Trophoblast cell (in vitro differentiated cells and primary cell): ENCODE results near the gene GCFC2.
A peak's percentile ranks its signal among the peaks of the same experiment; 100 is the strongest.
"Not testable (repeated sequence)": the region's sequence is repeated elsewhere in the genome, so short reads cannot be mapped to it uniquely, and the experiment has no call there.

Source experiments
- DNase-seq, 2 donors: peaks; one replicate each; pipeline ENCODE4 v3.0.0-alpha.2; 2016
- H2AFZ ChIP-seq: 2 replicates; pipeline ENCODE4 v1.6.1; 2013; ENCODE audit warnings: low read length, moderate library complexity, mild to moderate bottlenecking; ENCODE audit not compliant: insufficient read depth, poor library complexity
- H2AK5ac ChIP-seq: 2 replicates; pipeline ENCODE4 v1.6.1; 2013; ENCODE audit warnings: mild to moderate bottlenecking, low read length
- H2BK120ac ChIP-seq: 2 replicates; pipeline ENCODE4 v1.6.1; 2013; ENCODE audit warnings: low read length, mild to moderate bottlenecking, moderate library complexity; ENCODE audit not compliant: insufficient read depth, poor library complexity
- H2BK12ac ChIP-seq: 2 replicates; pipeline ENCODE4 v1.6.1; 2013; ENCODE audit warnings: mild to moderate bottlenecking, low read length, moderate library complexity
- H2BK5ac ChIP-seq: 2 replicates; pipeline ENCODE4 v1.6.1; 2013; ENCODE audit warnings: low read length, low read depth, moderate library complexity, mild to moderate bottlenecking; ENCODE audit not compliant: poor library complexity
- H3K14ac ChIP-seq: 2 replicates; pipeline ENCODE4 v1.6.1; 2013; ENCODE audit warnings: mild to moderate bottlenecking, low read length
- H3K18ac ChIP-seq: 2 replicates; pipeline ENCODE4 v1.6.1; 2013; ENCODE audit warnings: mild to moderate bottlenecking, low read length
- H3K23ac ChIP-seq: 2 replicates; pipeline ENCODE4 v1.6.1; 2013; ENCODE audit warnings: low read length
- H3K27ac ChIP-seq: 2 replicates; pipeline ENCODE4 v1.5.1; 2013; ENCODE audit warnings: low read depth, mild to moderate bottlenecking, inconsistent platforms, low read length, moderate library complexity
- H3K27me3 ChIP-seq: 2 replicates; pipeline ENCODE4 v1.6.1; 2013; ENCODE audit warnings: inconsistent platforms, mild to moderate bottlenecking, low read length, moderate library complexity; ENCODE audit not compliant: insufficient read depth
- H3K36me3 ChIP-seq, 2 experiments: 1 replicate in 1 of 2; 2 replicates in 1 of 2; pipeline ENCODE4 v1.6.1; 2013; ENCODE audit warnings: low read length in 2 of 2, mild to moderate bottlenecking in 2 of 2, moderate library complexity in 1 of 2; ENCODE audit not compliant: insufficient read depth in 2 of 2, control insufficient read depth in 1 of 2
- H3K4ac ChIP-seq: 2 replicates; pipeline ENCODE4 v1.6.1; 2013; ENCODE audit warnings: low read depth, mild to moderate bottlenecking, low read length, moderate library complexity
- H3K4me1 ChIP-seq, 2 experiments: 1 replicate in 1 of 2; 2 replicates in 1 of 2; pipeline ENCODE4 v1.6.1; 2013; ENCODE audit warnings: low read length in 2 of 2, mild to moderate bottlenecking in 2 of 2, moderate library complexity in 1 of 2; ENCODE audit not compliant: insufficient read depth in 2 of 2, control insufficient read depth in 1 of 2
- H3K4me2 ChIP-seq: 2 replicates; pipeline ENCODE4 v1.6.1; 2013; ENCODE audit warnings: inconsistent platforms, mild to moderate bottlenecking, low read length, moderate library complexity
- H3K4me3 ChIP-seq: 2 replicates; pipeline ENCODE4 v1.5.1; 2013; ENCODE audit warnings: mild to moderate bottlenecking, low read depth, low read length, inconsistent platforms
- H3K79me1 ChIP-seq: one replicate; pipeline ENCODE4 v1.6.1; 2013; ENCODE audit warnings: low read length
- H3K79me2 ChIP-seq: 2 replicates; pipeline ENCODE4 v1.6.1; 2013; ENCODE audit warnings: low read length, mild to moderate bottlenecking; ENCODE audit not compliant: control insufficient read depth, insufficient read depth, poor library complexity
- H3K9ac ChIP-seq: 2 replicates; pipeline ENCODE4 v1.6.1; 2013; ENCODE audit warnings: mild to moderate bottlenecking, low read length
- H3K9me3 ChIP-seq: 2 replicates; pipeline ENCODE4 v1.6.1; 2013; ENCODE audit warnings: low read depth, mild to moderate bottlenecking, control low read depth, inconsistent platforms, low read length; ENCODE audit not compliant: insufficient read depth
- H4K12ac ChIP-seq: 2 replicates; pipeline ENCODE4 v1.6.1; 2013; ENCODE audit warnings: low read depth, mild to moderate bottlenecking, low read length, moderate library complexity
- H4K8ac ChIP-seq: 2 replicates; pipeline ENCODE4 v1.6.1; 2013; ENCODE audit warnings: low read depth, mild to moderate bottlenecking, low read length, moderate library complexity
- H4K91ac ChIP-seq: one replicate; pipeline ENCODE4 v1.6.1; 2013; ENCODE audit warnings: low read depth, mild to moderate bottlenecking, low read length, moderate library complexity
- WGBS: extraction: QIAGEN DNeasy Blood & Tissue Kit; methylation state at CpG from one replicate; pipeline ENCODE4 v1.1.7; 2013; ENCODE audit warnings: missing lambda C conversion rate; ENCODE audit not compliant: insufficient read length, insufficient coverage; ENCODE audit errors: extremely low coverage; 5-methylcytosine and 5-hydroxymethylcytosine counted together

The GCFC2 gene

GRCh38 chr2:75675908-75676307 is 34.8 kb downstream of the GCFC2 start:
- Histone ChIP-seq H2BK5ac (no peak overlapping the region), H2BK120ac (no peak overlapping the region), H3K79me1 (no peaks in the 10 kb centered on the region), H2AFZ (no peak overlapping the region), H3K27ac (no peak overlapping the region), H3K36me3 (peaks cover 2% of the 10 kb centered on the region in 2 experiments), H3K4me1 (no peaks in the 10 kb centered on the region), H3K79me2 (no peaks in the 10 kb centered on the region), H3K4me2 (no peak overlapping the region), H3K4me3 (no peak overlapping the region), H3K9ac (no peak overlapping the region), H4K91ac (peak overlapping the region; percentile 18), H2AK5ac (no peak overlapping the region), H3K18ac (no peak overlapping the region), H3K23ac (no peak overlapping the region), H3K14ac (no peak overlapping the region), H3K9me3 (no peaks in the 10 kb centered on the region), H4K12ac (no peak overlapping the region), H4K8ac (no peak overlapping the region), H2BK12ac (no peak overlapping the region), H3K27me3 (no peaks in the 10 kb centered on the region), H3K4ac (peak overlapping the region; percentile 40)
- no peak for DNase-seq
- 100% methylated on average over 3 of the region's 3 CpGs for WGBS

DNA sequence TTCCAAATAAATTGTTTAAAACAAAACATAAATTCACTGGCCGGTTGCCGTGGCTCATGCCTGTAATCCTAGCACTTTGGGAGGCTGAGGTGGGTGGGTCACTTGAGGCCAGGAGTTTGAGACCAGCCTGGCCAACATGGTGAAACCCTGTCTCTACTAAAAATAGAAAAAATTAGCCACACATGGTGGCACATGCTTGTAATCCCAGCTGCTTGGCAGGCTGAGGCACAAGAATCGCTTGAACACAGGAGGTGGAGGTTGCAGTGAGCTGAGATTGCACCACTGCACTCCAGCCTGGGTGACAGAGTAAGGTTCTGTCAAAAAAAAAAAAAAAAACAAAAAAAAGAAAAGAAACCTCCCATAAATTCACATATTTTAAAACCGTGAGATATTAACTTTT is 35.3 kb downstream of the GCFC2 start:
- H3K9me3 ChIP-seq, DNase-seq, H3K4ac ChIP-seq, H4K12ac ChIP-seq, H3K27me3 ChIP-seq, H3K36me3 ChIP-seq, H4K8ac ChIP-seq, H3K4me2 ChIP-seq, H3K18ac ChIP-seq, H3K4me3 ChIP-seq, H3K14ac ChIP-seq, H2AFZ ChIP-seq, H3K23ac ChIP-seq, H2AK5ac ChIP-seq, H2BK120ac ChIP-seq, H3K79me1 ChIP-seq, H3K4me1 ChIP-seq, H3K27ac ChIP-seq, H3K79me2 ChIP-seq, H3K9ac ChIP-seq: not testable (repeated sequence)
- peak overlapping the region; percentile 31 for H2BK5ac ChIP-seq
- peak overlapping the region; percentile 24 for H4K91ac ChIP-seq
- WGBS = no CpG with 5 or more reads among the region's 4 CpGs
- H2BK12ac ChIP-seq = peak overlapping the region; percentile 22

DNA sequence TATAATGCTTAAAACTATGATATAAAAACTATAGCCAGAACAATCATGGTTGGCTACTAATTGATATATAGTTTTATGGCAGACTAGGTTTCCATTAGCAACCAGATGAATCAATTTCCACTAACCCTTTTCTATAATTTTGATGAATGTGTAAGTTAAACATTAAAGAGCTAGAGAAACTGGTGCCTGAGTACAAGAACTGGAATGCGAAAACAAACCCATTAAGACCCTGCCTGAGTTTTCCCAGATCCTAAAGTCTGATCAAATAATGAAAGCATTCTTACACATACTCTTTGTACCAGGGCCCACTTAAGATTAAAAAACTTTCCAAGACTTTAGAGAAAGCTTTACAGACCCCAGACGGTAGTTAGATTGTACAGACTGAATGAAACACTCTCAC is 42.8 kb downstream of the GCFC2 start:
- H3K4me1 ChIP-seq = no peaks in the 10 kb centered on the region
- no peak overlapping the region for H4K8ac ChIP-seq
- no peak overlapping the region for H4K12ac ChIP-seq
- peaks cover 3% of the 10 kb centered on the region for H3K79me1 ChIP-seq
- H3K4me3 ChIP-seq = no peak overlapping the region
- no peak overlapping the region for H3K4ac ChIP-seq
- H4K91ac ChIP-seq = no peak overlapping the region
- H2BK12ac ChIP-seq = no peak overlapping the region
- peaks cover 2 to 3% of the 10 kb centered on the region in 2 experiments for H3K36me3 ChIP-seq
- no peaks in the 10 kb centered on the region for H3K79me2 ChIP-seq
- no peaks in the 10 kb centered on the region for H3K9me3 ChIP-seq
- no peak overlapping the region for H3K18ac ChIP-seq
- H2AK5ac ChIP-seq = no peak overlapping the region
- H3K27me3 ChIP-seq = no peaks in the 10 kb centered on the region
- H3K23ac ChIP-seq = no peak overlapping the region
- H3K14ac ChIP-seq = no peak overlapping the region
- H2BK5ac ChIP-seq = no peak overlapping the region
- H3K27ac ChIP-seq = peak overlapping the region; percentile 71
- H2AFZ ChIP-seq = no peak overlapping the region
- DNase-seq = no peak
- WGBS = no CpG with 5 or more reads among the region's 2 CpGs
- no peak overlapping the region for H2BK120ac ChIP-seq
- H3K9ac ChIP-seq = no peak overlapping the region
- H3K4me2 ChIP-seq = no peak overlapping the region

DNA sequence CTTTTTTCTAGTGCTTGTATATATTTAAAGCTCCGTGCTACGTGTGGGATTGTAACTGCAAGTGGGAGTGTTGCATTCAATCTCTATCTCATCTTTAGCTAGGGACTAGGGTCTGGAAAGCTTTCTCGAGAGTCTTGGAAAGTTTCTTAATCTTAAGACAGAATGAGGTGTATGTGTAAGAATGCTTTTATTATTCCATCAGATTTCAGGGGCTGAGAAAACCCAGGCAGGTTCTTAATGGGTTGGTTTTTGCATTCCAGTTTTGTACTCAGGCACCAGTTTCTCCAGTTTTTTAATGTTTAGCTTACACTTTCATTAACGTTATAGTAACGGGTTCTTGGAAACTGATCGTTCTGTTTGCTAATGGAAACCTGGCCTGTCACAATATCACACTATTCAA is 43.8 kb downstream of the GCFC2 start:
- H3K4ac ChIP-seq = no peak overlapping the region
- H2AK5ac ChIP-seq = no peak overlapping the region
- no peak overlapping the region for H4K8ac ChIP-seq
- H2AFZ ChIP-seq = no peak overlapping the region
- peak overlapping the region; percentile 35 for H3K4me2 ChIP-seq
- no peak overlapping the region for H3K9ac ChIP-seq
- no CpG with 5 or more reads among the region's 6 CpGs for WGBS
- H2BK120ac ChIP-seq = no peak overlapping the region
- H3K36me3 ChIP-seq = peaks cover 2 to 3% of the 10 kb centered on the region in 2 experiments
- H3K23ac ChIP-seq = no peak overlapping the region
- no peak overlapping the region for H3K14ac ChIP-seq
- H3K18ac ChIP-seq = no peak overlapping the region
- no peaks in the 10 kb centered on the region for H3K9me3 ChIP-seq
- DNase-seq = no peak
- no peaks in the 10 kb centered on the region for H3K4me1 ChIP-seq
- H3K27ac ChIP-seq = peak overlapping the region; percentile 24
- H2BK5ac ChIP-seq = no peak overlapping the region
- peaks cover 3% of the 10 kb centered on the region for H3K79me1 ChIP-seq
- H3K4me3 ChIP-seq = no peak overlapping the region
- H4K91ac ChIP-seq = no peak overlapping the region
- H3K27me3 ChIP-seq = no peaks in the 10 kb centered on the region
- no peak overlapping the region for H2BK12ac ChIP-seq
- H4K12ac ChIP-seq = no peak overlapping the region
- no peaks in the 10 kb centered on the region for H3K79me2 ChIP-seq
